ENCODE data around the gene MOK. TPM values are rescaled to one million over a fixed set of nuclear protein-coding genes. Genes with fewer than 3 reads are reported as not detected.
A peak's percentile ranks its signal among the peaks of the same experiment; 100 is the strongest.

The MOK gene
- total and polyA plus RNA-seq, 4 donors, result 10.0 to 28.3 (median 13.6) TPM

GRCh38 chr14:102215071-102215470 is 89.9 kb downstream of the MOK start:
- 16 to 18% methylated on average over 12 of the region's 12 CpGs for WGBS, 2 donors
- peak; percentile 43 to 68 for DNase-seq
- H3K9me3 ChIP-seq (ENCODE audit: control insufficient read depth, low read length), result no peaks in the 10 kb centered on the region
- no peak overlapping the region for H3K4me3 ChIP-seq (ENCODE audit: low read length in 2 of 2)
- H3K27me3 ChIP-seq (ENCODE audit: control insufficient read depth in 1 of 2, insufficient read depth in 2 of 2, low read length in 1 of 2), result no peaks in the 10 kb centered on the region
- no peaks in the 10 kb centered on the region for H3K4me1 ChIP-seq (ENCODE audit: control insufficient read depth in 1 of 2, insufficient read depth in 2 of 2, low read length in 2 of 2)
- no peak overlapping the region for H3K27ac ChIP-seq (ENCODE audit: low read depth in 1 of 2, low read length in 2 of 2)
- ATAC-seq (ENCODE audit: low FRiP score), result peak; percentile 3
- intact Hi-C loops (cut with DNase I), result no loop called here
- no peaks in the 10 kb centered on the region for H3K36me3 ChIP-seq (ENCODE audit: control insufficient read depth in 1 of 2, insufficient read depth in 2 of 2, low read length in 1 of 2)

- no peaks in the 10 kb centered on the region for H3K27me3 ChIP-seq (ENCODE audit: control insufficient read depth in 1 of 2, insufficient read depth in 2 of 2, low read length in 1 of 2)
- peaks cover 0 to 3% of the 10 kb centered on the region in 2 donors for H3K36me3 ChIP-seq (ENCODE audit: control insufficient read depth in 1 of 2, insufficient read depth in 2 of 2, low read length in 1 of 2)
- WGBS, 2 donors, result 93 to 94% methylated on average over 25 of the region's 25 CpGs
- no peak overlapping the region for H3K27ac ChIP-seq (ENCODE audit: low read depth in 1 of 2, low read length in 2 of 2)
- DNase-seq (peak in 1 of 2 donors; percentile 55), ATAC-seq (ENCODE audit: low FRiP score) (no peak)
- intact Hi-C loops (cut with DNase I), result no loop called here
- no peak overlapping the region for H3K4me3 ChIP-seq (ENCODE audit: low read length in 2 of 2)
- H3K4me1 ChIP-seq (ENCODE audit: control insufficient read depth in 1 of 2, insufficient read depth in 2 of 2, low read length in 2 of 2), result no peaks in the 10 kb centered on the region
- no peaks in the 10 kb centered on the region for H3K9me3 ChIP-seq (ENCODE audit: control insufficient read depth, low read length)
These were observed 90.8 kb downstream of the MOK start for GRCh38 chr14:102213984-102214658.

- intact Hi-C loops (cut with DNase I), result no loop called here
These were observed 91.5 kb downstream of the MOK start for GRCh38 chr14:102213470-102213869.

GRCh38 chr14:102212845-102213244 is 92.1 kb downstream of the MOK start:
- H3K27ac ChIP-seq (ENCODE audit: low read depth in 1 of 2, low read length in 2 of 2), result no peak overlapping the region
- no peak for ATAC-seq (ENCODE audit: low FRiP score)
- intact Hi-C loops (cut with DNase I), result no loop called here
- H3K4me1 ChIP-seq (ENCODE audit: control insufficient read depth in 1 of 2, insufficient read depth in 2 of 2, low read length in 2 of 2), result no peaks in the 10 kb centered on the region
- H3K4me3 ChIP-seq (ENCODE audit: low read length in 2 of 2), result no peak overlapping the region
- H3K9me3 ChIP-seq (ENCODE audit: control insufficient read depth, low read length), result no peaks in the 10 kb centered on the region
- DNase-seq, result peak in 1 of 2 donors; percentile 21
- no peaks in the 10 kb centered on the region for H3K27me3 ChIP-seq (ENCODE audit: control insufficient read depth in 1 of 2, insufficient read depth in 2 of 2, low read length in 1 of 2)
- WGBS, 2 donors, result 92% methylated on average over 10 of the region's 10 CpGs
- peaks cover 0 to 3% of the 10 kb centered on the region in 2 donors for H3K36me3 ChIP-seq (ENCODE audit: control insufficient read depth in 1 of 2, insufficient read depth in 2 of 2, low read length in 1 of 2)

More at GRCh38 chr14:102213470-102213869, 91.5 kb downstream of the MOK start:
- WGBS, 2 donors, result 84 to 91% methylated on average over 10 of the region's 10 CpGs
- ATAC-seq (ENCODE audit: low FRiP score), result no peak
- Histone ChIP-seq H3K27me3 (ENCODE audit: control insufficient read depth in 1 of 2, insufficient read depth in 2 of 2, low read length in 1 of 2) (no peaks in the 10 kb centered on the region), H3K4me1 (ENCODE audit: control insufficient read depth in 1 of 2, insufficient read depth in 2 of 2, low read length in 2 of 2) (no peaks in the 10 kb centered on the region), H3K36me3 (ENCODE audit: control insufficient read depth in 1 of 2, insufficient read depth in 2 of 2, low read length in 1 of 2) (peaks cover 0 to 3% of the 10 kb centered on the region in 2 donors), H3K4me3 (ENCODE audit: low read length in 2 of 2) (no peak overlapping the region), H3K9me3 (ENCODE audit: control insufficient read depth, low read length) (no peaks in the 10 kb centered on the region), H3K27ac (ENCODE audit: low read depth in 1 of 2, low read length in 2 of 2) (no peak overlapping the region)
- peak in 1 of 2 donors; percentile 68 for DNase-seq

- H3K36me3 ChIP-seq (ENCODE audit: control insufficient read depth in 1 of 2, insufficient read depth in 2 of 2, low read length in 1 of 2), result peaks cover 0 to 3% of the 10 kb centered on the region in 2 donors
These were observed 92.6 kb downstream of the MOK start for GRCh38 chr14:102212356-102212755.

GRCh38 chr14:102211240-102211639 is 93.7 kb downstream of the MOK start:
- Histone ChIP-seq H3K4me1 (ENCODE audit: control insufficient read depth in 1 of 2, insufficient read depth in 2 of 2, low read length in 2 of 2) (no peaks in the 10 kb centered on the region), H3K36me3 (ENCODE audit: control insufficient read depth in 1 of 2, insufficient read depth in 2 of 2, low read length in 1 of 2) (peaks cover 0 to 3% of the 10 kb centered on the region in 2 donors), H3K27ac (ENCODE audit: low read depth in 1 of 2, low read length in 2 of 2) (no peak overlapping the region), H3K27me3 (ENCODE audit: control insufficient read depth in 1 of 2, insufficient read depth in 2 of 2, low read length in 1 of 2) (no peaks in the 10 kb centered on the region), H3K4me3 (ENCODE audit: low read length in 2 of 2) (no peak overlapping the region), H3K9me3 (ENCODE audit: control insufficient read depth, low read length) (no peaks in the 10 kb centered on the region)
- DNase-seq, result peak in 1 of 2 donors; percentile 27
- 93 to 96% methylated on average over 12 of the region's 12 CpGs for WGBS, 2 donors
- intact Hi-C loops (cut with DNase I), result no loop called here
- ATAC-seq (ENCODE audit: low FRiP score), result no peak

More at GRCh38 chr14:102212356-102212755, 92.6 kb downstream of the MOK start:
- ATAC-seq (ENCODE audit: low FRiP score), result no peak
- DNase-seq, result peak in 1 of 2 donors; percentile 69
- no peaks in the 10 kb centered on the region for H3K9me3 ChIP-seq (ENCODE audit: control insufficient read depth, low read length)
- H3K4me3 ChIP-seq (ENCODE audit: low read length in 2 of 2), result no peak overlapping the region
- H3K4me1 ChIP-seq (ENCODE audit: control insufficient read depth in 1 of 2, insufficient read depth in 2 of 2, low read length in 2 of 2), result no peaks in the 10 kb centered on the region
- 84 to 93% methylated on average over 8 of the region's 8 CpGs for WGBS, 2 donors
- no peaks in the 10 kb centered on the region for H3K27me3 ChIP-seq (ENCODE audit: control insufficient read depth in 1 of 2, insufficient read depth in 2 of 2, low read length in 1 of 2)
- no peak overlapping the region for H3K27ac ChIP-seq (ENCODE audit: low read depth in 1 of 2, low read length in 2 of 2)
- intact Hi-C loops (cut with DNase I), result no loop called here

GRCh38 chr14:102210421-102211042 is 94.4 kb downstream of the MOK start:
- Histone ChIP-seq H3K9me3 (ENCODE audit: control insufficient read depth, low read length) (no peaks in the 10 kb centered on the region), H3K27me3 (ENCODE audit: control insufficient read depth in 1 of 2, insufficient read depth in 2 of 2, low read length in 1 of 2) (no peaks in the 10 kb centered on the region), H3K36me3 (ENCODE audit: control insufficient read depth in 1 of 2, insufficient read depth in 2 of 2, low read length in 1 of 2) (peaks cover 0 to 3% of the 10 kb centered on the region in 2 donors), H3K4me1 (ENCODE audit: control insufficient read depth in 1 of 2, insufficient read depth in 2 of 2, low read length in 2 of 2) (no peaks in the 10 kb centered on the region), H3K4me3 (ENCODE audit: low read length in 2 of 2) (no peak overlapping the region), H3K27ac (ENCODE audit: low read depth in 1 of 2, low read length in 2 of 2) (no peak overlapping the region)
- 87 to 89% methylated on average over 25 of the region's 25 CpGs for WGBS, 2 donors
- peak in 1 of 2 donors; percentile 41 for DNase-seq
- no peak for ATAC-seq (ENCODE audit: low FRiP score)
- intact Hi-C loops (cut with DNase I), result no loop called here

- Histone ChIP-seq H3K36me3 (ENCODE audit: control insufficient read depth in 1 of 2, insufficient read depth in 2 of 2, low read length in 1 of 2) (peaks cover 0 to 3% of the 10 kb centered on the region in 2 donors), H3K4me3 (ENCODE audit: low read length in 2 of 2) (no peak overlapping the region), H3K9me3 (ENCODE audit: control insufficient read depth, low read length) (no peaks in the 10 kb centered on the region), H3K27ac (ENCODE audit: low read depth in 1 of 2, low read length in 2 of 2) (no peak overlapping the region), H3K4me1 (ENCODE audit: control insufficient read depth in 1 of 2, insufficient read depth in 2 of 2, low read length in 2 of 2) (no peaks in the 10 kb centered on the region), H3K27me3 (ENCODE audit: control insufficient read depth in 1 of 2, insufficient read depth in 2 of 2, low read length in 1 of 2) (no peaks in the 10 kb centered on the region)
- intact Hi-C loops (cut with DNase I), result no loop called here
- 75 to 77% methylated on average over 19 of the region's 19 CpGs for WGBS, 2 donors
- ATAC-seq (ENCODE audit: low FRiP score) (no peak), DNase-seq (peak in 1 of 2 donors; percentile 50)
These were observed 95.6 kb downstream of the MOK start for GRCh38 chr14:102209224-102209966.
